Stimulated activated CD4-positive, alpha-beta T cell treated with anti-CD3 and anti-CD28 coated beads, Interleukin-1b, Interleukin-23, amount 100 ng/mL, for 1 hour (primary cell): Measurements from ENCODE around the gene WNT5B.
"Not testable (repeated sequence)": the region's sequence is repeated elsewhere in the genome, so short reads cannot be mapped to it uniquely, and the experiment has no call there.

Source experiments
- DNase-seq, 2 donors: peaks; one replicate each; pipeline ENCODE4 v3.0.0-alpha.2; 2020; ENCODE audit warnings: low read depth in 2 of 2

The WNT5B gene

DNA sequence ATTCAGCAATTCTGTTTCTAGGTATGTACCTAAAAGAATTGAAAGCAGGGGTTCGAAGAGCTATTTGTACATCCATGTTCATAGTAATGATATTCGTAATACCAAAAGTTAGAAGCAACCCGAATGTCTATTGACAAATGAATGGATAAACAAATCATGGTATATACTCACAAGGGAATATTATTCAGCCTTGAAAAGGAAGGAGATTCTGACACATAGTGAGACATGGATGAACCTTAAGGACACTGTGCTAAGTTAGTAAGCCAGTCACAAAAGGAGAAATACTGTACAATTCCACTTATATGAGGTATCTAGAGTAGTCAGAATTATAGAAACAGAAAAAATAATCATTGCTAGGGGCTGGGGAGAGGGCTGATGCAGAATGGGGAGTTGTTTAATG is 30.3 kb upstream of the WNT5B start:
- DNase-seq = no peak

DNA sequence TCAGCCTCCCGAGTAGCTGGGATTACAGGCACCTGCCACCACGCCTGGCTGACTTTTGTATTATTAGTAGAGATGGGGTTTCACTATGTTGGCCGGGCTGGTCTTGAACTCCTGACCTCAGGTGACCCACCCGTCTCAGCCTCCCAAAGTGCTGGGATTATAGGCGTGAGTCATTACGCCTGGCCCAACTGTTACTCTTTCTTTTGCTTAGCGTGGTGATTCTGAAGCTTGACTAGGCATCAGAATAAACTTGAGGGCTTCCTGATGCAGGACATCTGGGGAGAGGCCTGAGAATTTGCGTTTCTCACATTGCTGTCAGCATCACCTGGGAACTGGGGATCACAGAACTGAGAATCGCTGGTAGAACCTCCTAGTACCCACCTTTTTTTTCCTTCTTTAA is 26.3 kb upstream of the WNT5B start:
- DNase-seq = not testable (repeated sequence)

DNA sequence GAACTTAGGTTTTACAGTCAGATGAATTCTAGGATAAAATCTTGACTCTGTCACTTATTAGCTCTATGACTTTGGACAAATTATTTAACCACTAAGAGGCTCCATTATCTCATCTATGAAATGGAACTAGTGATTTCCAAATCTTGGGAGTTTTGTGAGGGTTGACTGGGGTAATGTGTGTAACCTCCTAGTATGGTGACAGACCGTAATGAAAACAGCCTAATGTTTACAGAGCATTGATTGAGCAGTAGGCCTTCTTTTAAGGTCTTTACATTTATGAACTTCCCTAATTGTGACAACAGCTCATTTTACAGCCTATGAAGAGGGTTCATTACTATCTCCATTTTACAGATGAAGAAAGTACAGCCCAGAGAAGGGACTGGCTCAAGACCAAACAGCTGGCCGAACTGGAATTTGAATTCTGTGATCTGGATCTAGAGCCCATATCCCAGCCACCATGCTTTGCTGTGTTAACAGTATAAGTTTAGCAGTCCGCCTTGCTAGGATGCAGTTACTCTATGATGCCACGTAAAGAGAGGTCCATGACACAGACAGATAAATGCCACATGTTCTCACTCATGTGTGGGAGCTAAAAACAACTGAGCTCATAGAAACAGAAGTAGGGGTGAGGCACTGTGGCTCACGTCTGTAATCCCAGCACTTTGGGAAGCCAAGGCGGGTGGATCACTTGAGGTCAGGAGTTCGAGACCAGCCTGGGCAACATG is 25.6 kb upstream of the WNT5B start:
- DNase-seq = no peak

DNA sequence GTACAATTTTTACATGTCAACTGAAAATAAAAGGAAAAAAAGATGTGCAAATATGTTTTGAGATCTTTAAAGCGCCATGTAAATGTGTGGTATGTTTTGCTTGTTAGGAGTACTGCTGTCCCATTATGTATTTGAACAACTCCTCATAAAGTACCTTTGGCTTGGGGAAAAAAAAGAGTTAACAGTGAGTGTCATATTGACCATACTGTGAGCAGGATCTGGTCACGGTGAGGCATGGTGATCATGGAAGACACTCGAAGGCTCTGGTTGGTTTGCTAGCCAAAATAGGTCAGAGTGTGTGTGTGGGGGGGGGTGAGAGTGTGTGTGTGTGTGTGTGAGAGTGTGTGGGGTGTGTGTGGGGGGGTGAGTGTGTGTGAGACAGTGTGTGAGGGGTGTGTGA is 24.6 kb upstream of the WNT5B start:
- no peak for DNase-seq

DNA sequence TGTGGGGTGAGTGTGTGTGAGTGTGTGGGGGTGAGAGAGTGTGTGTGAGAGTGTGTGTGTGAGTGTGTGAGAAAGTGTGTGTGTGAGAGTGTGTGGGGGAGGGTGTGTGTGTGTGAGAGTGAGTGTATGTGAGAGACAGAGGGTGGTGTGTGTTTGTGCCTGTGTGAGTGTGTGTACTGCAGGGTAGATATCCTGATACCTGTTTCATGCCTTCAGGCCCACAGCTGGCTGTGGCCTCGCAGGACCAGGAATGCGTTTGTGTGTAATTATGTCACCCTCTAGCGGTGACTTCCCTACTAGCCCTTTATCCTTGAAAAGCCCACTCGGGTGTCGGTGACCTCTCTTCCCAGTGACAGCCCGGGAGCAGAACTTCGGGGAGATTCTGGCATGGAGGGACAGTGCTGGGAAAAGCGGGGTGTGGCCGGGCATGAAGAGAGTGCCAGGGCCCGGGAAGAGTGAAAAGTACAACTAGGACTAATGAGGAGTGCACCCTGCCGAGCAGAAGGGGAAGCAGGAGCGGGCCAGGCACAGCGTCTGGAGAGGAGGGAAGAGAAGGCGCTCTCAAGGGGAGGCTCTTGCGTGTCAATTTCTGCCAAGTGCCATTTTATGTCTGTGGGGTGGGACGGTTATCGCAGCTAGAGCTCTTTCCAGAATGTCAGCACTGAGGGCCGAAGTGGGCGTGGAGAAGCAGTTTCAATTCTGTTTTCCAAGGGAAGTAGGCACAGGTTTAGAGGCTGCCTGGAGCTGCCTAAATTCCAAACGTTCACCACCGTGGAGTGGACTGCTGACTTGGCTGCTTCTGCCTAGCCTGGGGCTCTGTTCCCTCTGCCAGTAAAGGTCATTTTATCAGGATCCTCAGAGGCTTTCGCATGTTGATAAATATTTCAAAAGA is 23.7 kb upstream of the WNT5B start:
- DNase-seq = no peak

DNA sequence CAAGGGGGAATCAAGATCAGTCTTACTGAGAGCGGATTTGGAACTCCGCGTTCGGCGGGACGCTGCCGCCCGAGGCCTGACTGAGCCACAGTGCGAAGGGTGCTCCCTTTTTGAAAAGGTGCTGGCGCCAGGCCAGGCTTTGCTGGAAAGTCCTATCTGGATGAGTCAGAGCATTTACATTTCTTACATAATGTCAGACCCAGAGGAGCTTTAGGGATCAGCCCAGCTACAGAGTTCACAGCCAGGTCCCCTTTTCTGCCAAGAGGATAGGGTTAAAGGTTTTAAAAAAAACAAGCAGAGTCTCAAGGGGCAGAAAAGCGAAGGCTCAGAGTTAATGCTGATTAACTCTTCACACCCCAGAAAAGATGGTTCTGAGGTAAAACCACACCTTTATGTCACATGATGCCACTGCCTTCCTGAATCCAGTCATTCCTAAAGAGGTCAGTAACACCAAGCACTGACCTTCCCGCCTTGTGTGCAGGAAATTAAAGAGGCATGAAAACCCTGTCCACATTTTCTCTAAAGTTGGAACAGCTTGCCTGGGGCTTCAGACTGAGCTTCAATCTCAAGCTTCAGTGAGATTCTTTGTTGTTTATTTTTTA is 22.9 kb upstream of the WNT5B start:
- DNase-seq = peak in 1 of 2 donors; percentile 72

DNA sequence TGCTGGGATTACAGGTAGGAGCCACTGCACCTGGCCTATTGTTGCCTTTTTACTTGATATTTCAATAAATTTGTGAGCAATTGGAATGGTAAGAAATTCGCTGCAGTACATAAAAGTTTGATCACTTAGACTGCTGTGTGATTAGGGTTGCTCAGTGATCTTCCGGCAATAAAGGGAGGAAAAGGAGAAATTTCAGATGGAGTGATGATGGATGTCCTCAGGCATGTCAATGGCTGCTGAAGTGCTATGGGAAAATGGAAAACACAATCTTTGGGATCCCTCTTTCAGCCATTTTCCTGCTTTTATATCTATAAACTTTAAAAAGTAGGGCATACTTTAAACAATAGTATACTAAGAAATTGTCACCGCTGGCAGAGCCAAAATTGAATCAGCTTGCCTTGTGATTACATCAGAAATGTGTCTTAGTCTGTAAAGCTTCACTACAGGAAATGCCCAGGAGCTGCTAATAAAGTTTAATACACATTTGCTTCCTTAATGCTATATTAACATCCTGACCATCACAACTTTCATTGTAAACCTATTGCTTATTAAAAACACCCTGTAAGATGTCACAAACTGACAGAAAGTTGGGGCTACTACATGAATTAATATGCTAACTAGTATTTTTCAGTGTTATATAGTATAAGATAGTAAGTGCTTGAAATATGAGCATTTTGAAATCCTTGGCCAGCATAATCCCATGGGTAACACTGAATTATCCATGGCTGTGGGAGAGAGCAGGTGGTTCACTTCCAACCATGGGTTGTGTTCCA is 20.9 kb upstream of the WNT5B start:
- DNase-seq = no peak

DNA sequence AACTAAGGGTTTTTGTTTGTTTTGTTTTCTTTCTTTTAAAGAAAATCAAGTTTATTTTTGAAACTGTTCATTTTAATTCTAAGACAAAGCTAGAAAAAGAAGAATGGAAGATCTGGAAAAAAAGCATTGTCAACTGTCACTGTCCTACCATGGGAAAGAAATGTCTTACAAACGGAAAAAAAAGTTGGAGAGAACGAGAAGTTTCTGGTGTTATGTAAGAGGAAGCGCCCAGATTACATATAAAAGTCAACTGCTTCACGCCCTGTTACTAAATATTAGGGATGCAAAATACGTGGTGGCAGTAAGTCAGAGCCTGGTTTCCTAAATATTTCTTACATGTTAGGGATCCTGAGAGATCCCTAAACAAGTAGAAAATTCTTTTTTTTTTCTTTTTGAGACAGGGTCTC is 20.3 kb upstream of the WNT5B start:
- DNase-seq = no peak

DNA sequence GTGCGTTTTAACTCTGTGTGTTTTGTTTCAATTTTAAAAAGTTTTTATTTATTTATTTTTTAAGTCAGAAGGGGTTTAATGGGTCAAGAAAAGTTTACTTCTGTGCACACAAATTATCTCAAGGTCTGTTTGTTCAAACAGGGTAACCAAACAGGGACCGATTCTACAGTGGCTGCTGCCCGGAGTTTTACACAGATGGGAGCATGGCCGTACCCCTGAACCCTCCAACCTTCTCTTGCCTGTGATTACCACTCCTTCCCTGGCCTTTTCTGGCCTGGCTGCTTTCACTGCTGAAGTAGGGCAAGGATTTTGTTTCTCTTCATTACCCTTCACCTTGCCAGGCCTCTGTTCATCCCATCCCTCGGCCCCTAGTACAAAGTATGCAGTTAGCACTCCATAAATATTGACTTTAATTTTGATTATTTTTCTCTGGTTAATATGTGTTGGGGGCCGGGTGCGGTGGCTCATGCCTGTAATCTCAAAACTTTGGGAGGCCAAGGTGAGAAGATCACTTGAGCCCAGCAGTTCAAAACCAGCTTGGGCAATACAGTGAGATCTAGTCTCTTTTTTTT is 18.9 kb upstream of the WNT5B start:
- DNase-seq = no peak

DNA sequence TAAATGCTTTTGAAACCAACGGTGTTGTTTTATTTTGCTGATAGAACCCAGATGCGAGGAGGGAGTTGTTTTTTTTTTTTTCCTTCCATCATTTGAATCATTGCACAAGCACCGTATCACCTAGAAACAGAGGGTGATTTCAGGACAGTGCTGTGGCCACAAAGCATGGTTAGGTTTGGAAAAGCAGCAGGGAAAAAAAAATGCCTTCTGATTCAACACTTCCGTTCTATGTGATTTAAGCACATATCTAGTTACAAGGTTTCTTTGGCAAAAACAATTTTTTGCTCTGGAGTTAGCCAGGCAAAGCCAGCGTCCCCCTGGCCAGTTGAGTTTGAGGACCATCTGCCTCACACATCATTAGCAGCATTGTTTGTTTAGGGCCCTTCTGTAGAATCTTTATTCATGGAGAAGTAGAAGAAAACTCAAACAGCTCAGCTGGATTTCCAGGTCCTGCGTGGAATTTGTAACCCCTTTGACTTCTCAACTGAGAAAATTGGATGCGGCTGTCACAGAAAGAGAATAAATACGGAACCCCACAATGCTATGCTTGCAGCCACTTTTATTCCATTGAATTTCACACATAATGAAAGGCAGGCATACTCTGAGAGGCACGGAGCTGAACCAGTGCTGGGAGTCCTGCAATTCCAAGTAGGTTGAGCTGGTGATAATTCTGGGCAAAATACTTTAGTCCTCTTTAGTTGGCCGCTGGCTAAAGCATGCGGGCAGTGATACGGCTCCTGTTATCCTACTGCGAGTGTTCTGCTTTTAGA is 17.0 kb upstream of the WNT5B start:
- no peak for DNase-seq

DNA sequence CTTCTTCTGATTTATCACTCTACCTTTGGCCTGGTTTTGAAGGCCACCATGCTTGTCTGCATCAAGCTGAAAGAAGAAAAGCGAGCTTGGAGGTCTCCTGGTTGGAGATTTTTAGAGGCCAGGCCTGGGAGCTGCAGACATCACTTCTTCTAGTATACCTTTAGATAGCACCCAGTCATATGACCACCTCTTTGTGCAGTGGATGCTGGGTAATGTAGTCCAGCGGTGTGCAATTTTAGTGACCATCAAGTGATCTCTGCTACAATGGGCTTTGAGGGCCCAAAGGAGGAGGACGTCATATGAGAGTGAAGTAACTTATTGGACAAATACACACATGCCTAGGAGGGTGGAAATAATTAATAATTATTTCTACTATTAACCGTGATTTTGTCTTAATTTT is 15.2 kb upstream of the WNT5B start:
- no peak for DNase-seq

DNA sequence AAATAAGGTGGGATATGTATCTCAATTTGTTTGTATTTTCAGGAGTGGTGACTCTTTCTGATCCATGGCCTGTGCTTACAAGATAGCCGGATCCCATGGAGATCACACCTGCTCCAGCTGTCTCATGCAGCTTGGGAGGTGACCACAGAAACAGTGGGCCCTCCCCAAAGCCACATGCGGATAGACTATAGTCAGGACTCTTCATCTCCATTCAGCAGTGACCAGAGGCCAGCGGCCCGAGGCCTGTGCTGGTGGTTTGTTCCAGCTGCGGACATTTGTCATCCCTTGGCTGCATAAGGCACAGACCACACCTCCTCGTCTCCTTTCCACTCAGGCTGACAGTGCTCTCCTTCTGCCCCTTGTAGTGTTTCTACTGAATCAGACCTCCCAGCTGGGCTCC is 14.7 kb upstream of the WNT5B start:
- DNase-seq = no peak

DNA sequence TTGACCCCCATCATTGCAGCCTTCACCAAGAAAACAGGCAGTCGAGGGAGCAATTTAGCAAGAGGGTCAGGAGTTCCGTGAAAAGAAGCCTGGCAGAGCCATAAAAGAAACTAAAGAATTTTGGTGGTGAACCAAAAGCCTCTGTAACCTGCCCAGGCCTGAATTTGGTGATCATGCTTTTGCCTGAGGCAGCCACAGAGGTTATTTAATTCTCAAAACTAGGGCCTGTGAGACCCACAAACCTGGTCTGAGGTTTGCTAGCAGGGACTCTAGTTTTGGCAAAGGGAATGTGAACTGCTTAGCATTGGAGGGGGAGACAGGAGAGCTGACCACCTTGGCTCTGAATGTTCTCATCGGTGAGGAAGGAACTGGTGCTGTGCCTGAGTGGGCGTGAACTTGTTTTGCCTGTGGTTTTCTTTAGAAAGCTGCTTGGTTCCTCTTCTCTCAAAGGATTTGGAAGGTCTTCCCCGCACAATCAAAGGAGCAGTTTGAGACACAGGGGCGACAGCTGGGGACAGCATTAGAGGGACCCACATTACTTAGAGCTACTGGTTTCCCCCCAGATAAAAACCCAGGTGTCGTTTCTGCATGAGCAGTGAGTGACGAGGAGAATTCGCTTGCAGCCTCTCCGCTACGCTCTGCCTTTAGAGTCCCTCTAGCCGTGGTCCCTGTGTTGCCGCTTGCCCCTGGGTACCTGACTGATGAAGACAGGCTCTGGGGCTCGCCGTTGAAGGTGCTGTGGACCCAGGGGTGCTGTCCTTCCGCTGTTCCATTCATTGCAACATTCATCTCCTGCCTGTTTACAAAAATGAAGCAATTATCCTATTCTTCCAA is 12.6 kb upstream of the WNT5B start:
- DNase-seq = no peak

DNA sequence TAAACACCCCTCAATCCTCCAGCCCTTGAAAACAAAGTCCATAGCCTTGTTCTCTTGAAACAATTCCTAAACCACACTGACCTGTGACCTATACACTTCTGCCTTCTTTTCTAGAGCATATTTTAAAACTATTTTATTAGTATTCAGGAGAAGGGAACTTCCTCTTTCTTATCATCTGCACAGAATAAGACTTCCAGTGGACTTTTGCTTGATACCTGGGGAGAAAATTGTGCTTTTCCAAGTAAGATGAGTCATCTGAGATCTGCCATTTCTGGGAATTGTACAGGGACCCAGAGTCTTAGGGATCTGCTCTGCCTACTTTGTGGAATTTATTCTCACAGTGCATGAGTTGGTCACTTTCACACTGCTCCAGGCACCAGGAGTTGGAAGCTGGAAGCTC is 10.5 kb upstream of the WNT5B start:
- no peak for DNase-seq

DNA sequence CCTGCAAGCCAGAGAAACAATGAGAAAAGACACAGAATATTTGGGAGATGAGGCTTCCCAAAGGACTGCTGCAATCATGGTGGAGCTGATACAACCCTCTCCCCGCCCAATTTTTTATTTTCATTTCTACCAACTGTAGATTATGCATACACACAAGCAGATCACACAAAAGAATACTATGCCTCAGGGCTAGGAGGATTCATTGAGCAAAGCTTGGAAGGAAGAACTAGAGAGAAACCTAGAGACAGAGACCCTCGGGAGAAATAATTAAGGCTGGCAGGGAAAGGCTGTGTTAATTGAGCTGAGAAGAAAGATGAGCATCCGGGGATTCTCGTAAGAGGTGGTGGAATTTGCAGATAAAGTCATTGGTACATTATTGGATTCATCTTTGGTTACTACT is 9.9 kb upstream of the WNT5B start:
- DNase-seq = no peak

DNA sequence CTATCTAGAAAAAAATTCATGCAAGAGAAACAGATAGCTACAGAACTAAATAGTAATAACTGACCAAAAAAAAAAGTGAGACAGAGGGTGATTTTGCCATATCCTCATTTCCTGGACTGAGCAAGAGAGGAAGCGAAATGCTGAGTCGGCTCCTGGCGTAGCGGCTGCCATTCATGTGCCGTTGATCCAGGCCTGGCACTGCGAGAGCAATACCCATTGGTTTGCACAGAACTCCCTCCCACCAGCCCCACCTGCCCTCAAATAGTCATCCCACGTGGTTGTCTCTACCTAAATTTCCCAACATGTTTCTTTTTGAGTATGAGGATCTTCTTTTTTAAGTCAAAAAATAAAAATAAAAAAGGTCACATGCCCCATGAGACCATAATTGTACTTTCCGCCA is 9.4 kb upstream of the WNT5B start:
- no peak for DNase-seq

DNA sequence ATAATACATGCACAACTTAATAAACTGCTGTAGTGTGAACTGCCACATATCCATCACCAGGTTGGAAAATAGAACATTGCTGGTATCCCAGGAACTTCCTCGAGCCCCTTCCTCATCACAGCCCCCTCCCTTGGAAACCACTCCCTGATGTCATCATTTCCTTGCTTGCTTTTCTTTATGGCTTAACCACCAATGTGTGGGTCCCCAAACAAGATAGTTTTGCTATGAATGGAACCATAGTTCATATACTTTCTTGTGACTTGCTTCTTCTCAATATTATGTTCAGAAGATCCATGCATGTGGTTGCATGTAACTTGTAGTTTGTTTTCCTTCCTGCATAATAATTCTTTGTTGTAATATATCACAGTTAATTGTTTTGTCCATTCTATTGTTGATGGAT is 8.9 kb upstream of the WNT5B start:
- DNase-seq = no peak

DNA sequence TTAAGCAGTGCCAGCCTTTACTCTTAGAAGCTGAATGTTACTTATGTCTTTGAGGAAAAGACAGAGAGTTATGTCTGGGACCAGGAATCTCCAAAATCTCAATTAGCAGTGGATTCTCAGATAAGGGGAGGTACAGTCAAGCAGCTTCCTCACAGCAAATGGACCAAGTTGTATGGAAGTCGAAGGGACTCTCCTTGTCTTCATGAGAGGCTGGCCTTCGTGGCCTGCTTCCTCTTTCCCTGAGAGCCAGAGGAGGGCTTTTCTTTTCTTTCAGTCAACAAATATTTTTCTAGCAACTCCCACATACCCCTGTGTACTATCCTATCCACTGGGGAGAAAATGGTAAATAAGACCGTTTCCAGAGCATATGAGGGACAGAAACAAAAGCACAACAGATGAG is 6.6 kb upstream of the WNT5B start:
- no peak for DNase-seq

DNA sequence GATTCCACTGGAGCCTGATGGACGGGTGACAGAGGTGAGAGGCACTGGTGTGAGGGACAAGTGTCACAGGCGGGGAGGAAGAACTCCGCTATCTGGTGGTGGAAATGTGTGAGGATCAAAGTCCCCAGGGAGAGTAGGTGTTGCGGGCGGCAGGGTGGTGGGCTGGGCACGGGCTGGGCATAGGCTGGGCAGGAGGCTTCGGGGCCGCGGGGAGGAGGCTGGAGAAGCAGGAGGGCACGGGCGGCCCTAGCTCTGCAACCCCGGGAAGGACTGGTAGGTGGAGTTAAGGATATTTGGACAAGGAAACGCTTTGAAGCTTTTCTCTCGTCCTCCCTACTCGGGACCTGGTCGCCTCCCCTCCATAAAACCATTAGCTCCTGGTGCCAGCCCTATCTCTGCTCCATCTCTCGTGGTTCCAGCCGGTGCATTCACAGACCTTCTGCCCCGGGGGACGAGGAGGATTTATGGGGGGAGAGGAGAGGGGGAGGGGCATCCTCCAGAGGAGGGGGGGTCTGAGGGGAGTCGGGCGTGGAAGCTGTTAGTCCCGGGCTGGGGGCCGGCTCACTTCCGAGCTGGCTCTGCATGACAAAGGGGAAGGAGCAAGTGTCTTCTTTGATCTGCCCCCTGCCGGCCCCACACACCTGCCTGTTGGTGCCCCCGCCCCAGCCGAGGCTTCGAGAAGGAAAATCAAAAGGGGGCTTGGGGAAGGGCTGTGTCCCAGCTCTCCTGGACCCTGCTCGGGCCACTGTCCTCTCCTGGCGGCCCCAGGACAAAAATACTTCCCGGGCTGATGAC is 504 bp downstream of the WNT5B start:
- DNase-seq = no peak
